Erythroblast (primary cell): ENCODE measurements around the gene SRD5A2.

ENCODE experiments used
- GATA1 ChIP-seq: IDR thresholded peaks from 2 replicates; pipeline ENCODE4 v1.6.1; 2011; ENCODE audit warnings: low read depth, mild to moderate bottlenecking, control low read depth, low read length, moderate library complexity
- POLR2A ChIP-seq: IDR thresholded peaks from 2 replicates; pipeline ENCODE4 v1.6.1; 2011; ENCODE audit warnings: mild to moderate bottlenecking, low read length

DNA sequence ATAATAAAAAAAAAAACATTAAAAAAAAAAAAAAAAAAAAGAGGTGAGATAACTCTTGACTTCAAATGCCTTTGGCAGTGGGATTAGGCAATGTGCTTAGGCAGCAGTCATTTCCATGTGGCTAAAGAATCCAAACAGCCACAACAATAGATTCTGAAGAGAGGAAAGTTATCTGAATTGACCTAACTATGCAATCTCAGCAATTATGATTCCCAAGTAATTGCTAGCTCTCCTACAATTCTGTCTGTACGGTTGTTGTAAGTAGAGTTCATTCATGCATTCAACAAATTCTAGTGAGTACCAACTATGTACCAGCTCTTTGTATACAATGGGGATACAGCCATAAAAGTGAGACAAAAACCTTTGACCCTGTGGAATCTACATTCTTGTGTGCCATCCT lies 3.6 kb downstream of the SRD5A2 start:
- TF ChIP-seq POLR2A (no peak), GATA1 (no peak)
